ENCODE measurements around the gene URB2. TPM values are rescaled to one million over a fixed set of nuclear protein-coding genes. Genes with fewer than 3 reads are reported as not detected.

The URB2 gene
- total and polyA plus RNA-seq, 10 of the 15 experiments (the other 5 are each of a cell fraction or from before 2014, with no cell fraction given), result 2.7 to 24.0 (median 16.9) TPM

GRCh38 chr1:229675396-229675795 is 49.3 kb downstream of the URB2 start:
- DNase-seq (ENCODE audit: low read depth, low spot score) (no peak), ATAC-seq (no peak), FAIRE-seq (no peak)
- Histone ChIP-seq H2AFZ (ENCODE audit: control insufficient read depth, low read depth, low read length) (no peak overlapping the region), H4K20me1 (ENCODE audit: control insufficient read depth, insufficient read depth) (no peaks in the 10 kb centered on the region), H3K9me3 (replicated peaks; ENCODE audit: control insufficient read depth, insufficient read depth, low read length) (no peaks in the 10 kb centered on the region), H3K79me2 (ENCODE audit: control insufficient read depth, insufficient read depth, low read length) (no peaks in the 10 kb centered on the region), H3K27me3 (replicated peaks in 1 of 2; ENCODE audit: control insufficient read depth in 2 of 2, insufficient read depth in 2 of 2, low read length in 1 of 2) (no peaks in the 10 kb centered on the region), H3K27ac (ENCODE audit: control insufficient read depth, insufficient read depth) (no peak overlapping the region), H3K4me1 (ENCODE audit: control insufficient read depth, insufficient read depth, low read length) (no peaks in the 10 kb centered on the region), H3K4me2 (ENCODE audit: control insufficient read depth, insufficient read depth) (no peak overlapping the region), H3K36me3 (ENCODE audit: control insufficient read depth in 2 of 2, insufficient read depth in 2 of 2, low read length in 1 of 2) (no peaks in the 10 kb centered on the region), H3K4me3 (no peak overlapping the region), H3K9ac (ENCODE audit: control insufficient read depth, insufficient read depth, low read length) (no peak overlapping the region)
- ChIA-PET CTCF (interaction anchor here (0.7 to 1.7 kb wide), 3 partner anchors 11 to 629 kb away, joined by 3 to 4 read pairs (median 3); no protein-coding TSS in a partner anchor), SMC1A (ENCODE audit: uncharacterized antibody, unreplicated experiment) (interaction anchor here (0.7 to 1.2 kb wide), 4 partner anchors 11 to 26 kb away, joined by 3 to 5 read pairs (median 4); no protein-coding TSS in a partner anchor), RAD21 (ENCODE audit: unreplicated experiment) (no interaction called here), POLR2A (no interaction called here)
- intact Hi-C loops (cut with micrococcal nuclease; ENCODE audit: unreplicated experiment), result no loop called here
- TF ChIP-seq SRF (IDR thresholded peaks at IDR 0.05; ENCODE audit: low read depth in 2 of 2, low read length in 2 of 2) (no peak), CEBPZ (IDR thresholded peaks at IDR 0.05; ENCODE audit: low read depth, low read length) (no peak), CREB1 (IDR thresholded peaks at IDR 0.05; ENCODE audit: low read depth) (no peak), JUNB (IDR thresholded peaks at IDR 0.05) (no peak)
- in situ Hi-C loops (cut with MboI), result no loop called here
- no TSS peak for BruUV-seq (replicated peaks)

GRCh38 chr1:229685149-229685548 is 59.1 kb downstream of the URB2 start:
- ChIA-PET SMC1A (ENCODE audit: uncharacterized antibody, unreplicated experiment) (interaction anchor here (1.9 kb wide), 1 partner anchor 13 kb away, joined by 5 read pairs; no protein-coding TSS in a partner anchor), CTCF (no interaction called here), RAD21 (ENCODE audit: unreplicated experiment) (no interaction called here), POLR2A (no interaction called here)
- in situ Hi-C loops (cut with MboI) (no loop called here), intact Hi-C loops (cut with micrococcal nuclease; ENCODE audit: unreplicated experiment) (no loop called here)
- Histone ChIP-seq H3K36me3 (ENCODE audit: control insufficient read depth in 2 of 2, insufficient read depth in 2 of 2, low read length in 1 of 2) (no peaks in the 10 kb centered on the region), H3K79me2 (ENCODE audit: control insufficient read depth, insufficient read depth, low read length) (no peaks in the 10 kb centered on the region), H3K9me3 (replicated peaks; ENCODE audit: control insufficient read depth, insufficient read depth, low read length) (no peaks in the 10 kb centered on the region), H2AFZ (ENCODE audit: control insufficient read depth, low read depth, low read length) (no peak overlapping the region), H3K27me3 (replicated peaks in 1 of 2; ENCODE audit: control insufficient read depth in 2 of 2, insufficient read depth in 2 of 2, low read length in 1 of 2) (no peaks in the 10 kb centered on the region), H3K27ac (ENCODE audit: control insufficient read depth, insufficient read depth) (no peak overlapping the region), H3K4me1 (ENCODE audit: control insufficient read depth, insufficient read depth, low read length) (no peaks in the 10 kb centered on the region), H4K20me1 (ENCODE audit: control insufficient read depth, insufficient read depth) (no peaks in the 10 kb centered on the region), H3K4me2 (ENCODE audit: control insufficient read depth, insufficient read depth) (no peak overlapping the region), H3K9ac (ENCODE audit: control insufficient read depth, insufficient read depth, low read length) (no peak overlapping the region), H3K4me3 (no peak overlapping the region)
- FAIRE-seq, result no peak
- WGBS (ENCODE audit: insufficient coverage, insufficient replicate concordance, low lambda C conversion rate, missing lambda C conversion rate), result 72% methylated on average over 2 of the region's 2 CpGs
- no TSS peak for BruUV-seq (replicated peaks)
- DNase-seq (ENCODE audit: low read depth, low spot score), result no peak
- no peak for ATAC-seq
- TF ChIP-seq CHD4 (IDR thresholded peaks at IDR 0.05) (no peak), BMI1 (IDR thresholded peaks at IDR 0.05; ENCODE audit: borderline replicate concordance) (no peak), BRCA1 (IDR thresholded peaks at IDR 0.05; ENCODE audit: low read depth, low read length) (no peak), ZNF217 (IDR thresholded peaks at IDR 0.05) (no peak), DPF2 (IDR thresholded peaks at IDR 0.05) (no peak), MTA2 (IDR thresholded peaks at IDR 0.05; ENCODE audit: low read depth) (no peak), RB1 (IDR thresholded peaks at IDR 0.05; ENCODE audit: borderline replicate concordance) (no peak), RELA (IDR thresholded peaks at IDR 0.05; ENCODE audit: borderline replicate concordance, partially characterized antibody) (no peak), POLR2AphosphoS2 (IDR thresholded peaks at IDR 0.05; ENCODE audit: low read depth, low read length) (no peak), SUPT20H (IDR thresholded peaks at IDR 0.05; ENCODE audit: borderline replicate concordance, control insufficient read depth, low read depth, low read length) (no peak), POLR2A (IDR thresholded peaks at IDR 0.05; ENCODE audit: low read depth, low read length) (no peak)

All from GM12878 (cell line).